ENCODE measurements around the gene FHIT.
"Not testable (repeated sequence)": the region's sequence is repeated elsewhere in the genome, so short reads cannot be mapped to it uniquely, and the experiment has no call there.

Gene FHIT

DNA sequence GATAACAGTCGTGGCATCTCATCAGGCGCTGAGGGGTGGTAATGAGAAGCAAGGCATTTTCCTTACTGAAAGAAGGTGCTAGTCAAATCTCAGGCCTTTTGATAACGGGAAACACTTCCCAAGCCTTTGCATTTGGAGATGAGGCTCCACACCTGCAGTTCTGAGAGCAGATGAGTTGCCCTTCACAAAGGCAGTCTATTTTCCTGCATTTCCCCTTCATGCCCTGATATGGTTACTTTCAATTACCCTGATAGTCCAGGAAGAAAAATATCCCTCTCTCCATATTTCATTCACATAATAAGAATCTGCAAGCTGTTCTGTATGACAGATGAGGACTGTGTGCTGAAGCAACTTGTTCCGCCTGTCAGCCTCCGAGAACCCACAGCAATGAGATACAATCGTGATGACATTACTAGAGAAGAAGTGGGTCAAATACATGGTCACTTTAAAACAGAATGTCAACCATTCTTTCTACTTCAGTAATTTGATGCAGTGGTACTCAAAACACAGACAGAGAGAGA, 25.0 kb downstream of the FHIT start:
- DNase-seq: no peak

DNA sequence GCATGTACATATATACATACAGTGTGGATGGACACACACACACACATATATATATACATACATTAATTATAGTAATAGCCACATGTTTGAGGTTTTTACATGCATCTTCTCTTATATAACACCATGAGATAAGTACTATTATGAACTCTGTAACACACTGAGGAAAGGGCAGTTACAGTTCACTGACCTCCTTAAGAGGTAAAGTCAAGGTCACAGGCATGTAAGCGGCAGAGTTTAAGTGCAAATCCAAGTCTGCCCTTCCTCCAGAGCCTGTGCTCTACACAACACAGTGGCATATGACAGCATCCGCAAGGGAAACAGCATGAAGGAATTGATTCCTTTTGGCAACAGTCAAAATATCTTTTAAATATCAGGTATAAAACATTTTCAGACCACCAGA, 26.4 kb downstream of the FHIT start:
- DNase-seq: no peak

DNA sequence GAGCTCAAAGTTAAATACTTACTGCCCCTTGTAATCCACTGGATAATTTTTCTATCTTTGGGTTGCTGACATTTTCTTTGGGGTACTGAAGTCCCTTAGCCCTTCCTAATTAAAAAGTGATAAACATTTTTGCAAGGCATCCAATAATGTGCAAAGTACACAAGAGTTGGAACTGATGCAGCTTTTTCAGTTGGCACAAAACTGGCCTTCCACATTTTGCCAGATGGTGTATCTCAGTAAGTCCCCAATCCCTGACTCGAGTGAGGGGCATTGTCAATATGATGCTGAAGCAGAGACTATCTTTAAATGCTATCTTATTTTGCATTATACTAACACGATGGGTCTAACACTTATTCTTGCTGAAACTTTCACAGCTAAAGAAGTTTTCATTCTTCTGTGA, 27.8 kb downstream of the FHIT start:
- no peak for DNase-seq

DNA sequence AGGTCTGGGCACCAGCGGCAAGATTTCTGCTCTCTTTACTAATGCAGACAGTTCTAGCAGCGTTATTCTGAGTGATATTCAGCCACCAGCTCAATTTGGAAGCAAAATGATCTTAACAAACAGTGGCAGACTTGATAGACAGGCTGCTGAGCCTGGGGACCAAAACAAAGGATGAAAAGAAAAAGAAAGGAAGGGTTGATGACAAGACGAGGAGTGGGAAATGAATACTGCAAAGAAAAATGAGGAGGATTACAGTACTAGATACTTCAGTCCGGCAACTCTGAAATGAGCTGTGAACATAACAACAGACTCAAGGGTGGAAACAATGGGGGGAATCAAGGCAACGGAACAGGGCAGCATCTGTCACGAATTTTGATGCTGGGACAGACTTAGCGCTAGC, 28.8 kb downstream of the FHIT start:
- no peak for DNase-seq

DNA sequence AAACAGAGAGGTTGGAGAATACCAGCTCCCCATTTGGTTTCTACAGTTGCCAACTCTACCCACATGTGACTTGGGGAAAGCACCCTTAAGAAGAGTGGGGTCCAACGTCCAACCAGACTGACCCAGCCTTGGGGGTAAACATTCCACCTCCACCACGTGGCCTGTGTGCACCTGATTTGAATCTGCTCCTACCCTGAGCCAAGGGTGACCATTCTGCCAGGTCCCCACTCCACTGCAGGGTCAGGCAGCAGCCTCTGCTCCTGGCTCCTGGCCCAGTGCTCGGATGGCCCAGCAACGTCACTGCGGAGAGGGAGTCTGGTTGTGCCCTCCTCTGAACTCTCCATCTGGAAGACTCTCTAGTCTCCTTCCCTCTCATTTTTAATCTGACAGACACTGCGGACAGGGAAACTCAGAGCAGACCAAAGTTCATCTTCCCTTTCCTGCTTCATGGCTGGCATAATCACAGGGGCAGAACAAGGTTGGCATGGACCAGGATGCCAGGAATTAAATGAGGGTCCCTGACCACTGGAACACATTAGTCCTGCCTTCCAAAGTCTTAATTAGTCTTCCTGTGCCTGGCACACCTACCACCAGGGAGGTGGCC, 29.4 kb downstream of the FHIT start:
- DNase-seq: no peak

DNA sequence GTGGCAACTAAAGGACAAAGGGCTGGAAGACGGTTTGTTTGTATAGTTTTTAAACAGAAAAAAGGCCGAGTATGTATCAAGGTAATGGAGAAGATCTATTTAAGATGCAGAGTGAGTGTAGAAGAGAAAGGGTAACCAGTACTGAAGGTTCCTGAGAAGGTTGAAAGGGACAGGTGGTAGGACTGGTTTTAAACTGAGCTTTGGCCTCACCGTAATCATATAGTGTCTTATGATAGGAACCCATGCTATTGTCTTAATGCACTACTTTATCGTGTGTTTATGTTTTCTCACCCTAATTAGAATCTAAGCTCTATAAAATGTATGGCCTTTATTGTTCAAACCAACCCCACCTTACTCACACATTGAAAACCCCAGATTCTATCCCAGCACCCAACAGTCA, 32.7 kb downstream of the FHIT start:
- no peak for DNase-seq

DNA sequence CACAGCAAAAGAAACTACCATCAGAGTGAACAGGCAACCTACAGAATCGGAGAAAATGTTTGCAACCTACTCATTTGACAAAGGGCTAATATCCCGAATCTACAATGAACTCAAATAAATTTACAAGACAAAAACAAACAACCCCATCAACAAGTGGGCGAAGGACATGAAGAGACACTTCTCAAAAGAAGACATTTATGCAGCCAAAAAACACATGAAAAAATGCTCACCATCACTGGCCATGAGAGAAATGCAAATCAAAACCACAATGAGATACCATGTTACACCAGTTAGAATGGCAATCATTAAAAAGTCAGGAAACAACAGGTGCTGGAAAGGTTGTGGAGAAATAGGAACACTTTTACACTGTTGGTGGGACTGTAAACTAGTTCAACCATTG, 35.1 kb downstream of the FHIT start:
- DNase-seq: not testable (repeated sequence)

DNA sequence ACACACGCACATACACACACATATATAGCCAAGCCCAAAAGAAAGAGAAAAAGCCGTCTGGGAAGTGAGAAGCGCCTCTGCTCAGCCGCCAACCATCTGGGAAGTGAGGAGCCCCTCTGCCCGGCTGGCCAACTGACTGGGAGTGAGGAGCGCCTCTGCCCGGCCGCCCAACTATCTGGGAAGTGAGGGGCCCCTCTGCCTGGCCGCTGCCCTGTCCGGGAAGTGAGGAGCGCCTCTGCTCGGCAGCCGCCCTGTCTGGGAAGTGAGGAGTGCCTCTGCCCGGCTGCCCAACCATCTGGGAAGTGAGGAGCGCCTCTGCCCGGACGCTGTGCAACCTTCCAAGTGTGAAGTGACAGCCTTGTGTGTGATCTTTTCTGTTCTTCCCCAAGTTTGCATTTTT, 49.2 kb downstream of the FHIT start:
- DNase-seq: no peak

DNA sequence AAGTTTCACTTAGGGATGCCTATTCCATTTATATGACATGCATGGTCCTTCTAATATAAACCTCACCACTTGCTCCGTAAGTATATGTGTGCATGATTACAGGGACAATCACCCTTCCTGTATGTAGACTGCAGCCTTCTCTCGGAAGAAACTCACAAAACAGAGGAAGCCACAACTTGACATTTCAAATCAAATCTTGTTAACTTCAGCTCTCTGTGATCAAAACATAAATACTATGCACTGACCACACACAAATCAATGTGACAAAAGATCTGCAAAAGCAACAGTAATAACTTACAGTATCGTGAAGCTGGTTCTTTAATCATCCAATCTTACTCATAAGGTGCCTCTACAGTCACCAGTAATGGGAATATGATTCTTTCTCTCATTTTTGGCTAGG, 50.2 kb downstream of the FHIT start:
- no peak for DNase-seq

DNA sequence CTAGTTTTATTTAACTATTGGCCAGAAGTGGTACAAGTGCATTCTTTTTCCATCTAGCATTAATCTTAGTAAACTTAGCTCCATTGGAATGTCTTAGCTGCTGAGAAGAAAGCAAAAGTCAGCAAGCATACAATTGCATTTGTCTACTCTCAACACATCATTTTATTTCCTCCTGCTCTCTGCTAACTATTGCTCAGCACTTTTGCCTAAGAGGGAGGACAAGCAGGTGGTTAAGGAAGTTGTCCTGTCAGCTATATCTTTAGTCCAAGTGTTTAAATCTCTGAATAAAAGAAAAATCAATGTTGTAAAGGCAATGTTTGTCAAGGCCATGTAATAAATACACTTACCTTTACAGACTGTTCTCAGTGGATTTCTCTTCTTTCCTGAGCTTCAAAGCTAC, 51.0 kb downstream of the FHIT start:
- no peak for DNase-seq

DNA sequence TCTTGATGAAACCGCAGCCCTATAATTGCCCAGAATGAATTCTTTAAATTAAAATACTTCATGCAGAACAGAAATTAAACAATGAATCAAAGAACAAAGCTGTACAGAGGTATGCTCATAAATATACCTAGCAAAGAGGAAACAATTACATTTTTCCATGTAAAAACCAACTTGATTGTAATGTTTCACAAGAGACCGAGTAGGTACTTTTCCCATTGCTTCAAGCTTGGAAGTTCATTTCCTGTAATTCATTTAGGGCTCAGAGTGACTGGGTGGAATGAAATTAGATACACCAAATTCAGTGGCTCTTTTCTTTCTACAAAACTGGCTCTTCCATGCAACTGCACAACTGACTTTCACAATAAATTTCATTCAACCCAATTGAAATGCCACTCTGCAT, 51.4 kb downstream of the FHIT start:
- no peak for DNase-seq

DNA sequence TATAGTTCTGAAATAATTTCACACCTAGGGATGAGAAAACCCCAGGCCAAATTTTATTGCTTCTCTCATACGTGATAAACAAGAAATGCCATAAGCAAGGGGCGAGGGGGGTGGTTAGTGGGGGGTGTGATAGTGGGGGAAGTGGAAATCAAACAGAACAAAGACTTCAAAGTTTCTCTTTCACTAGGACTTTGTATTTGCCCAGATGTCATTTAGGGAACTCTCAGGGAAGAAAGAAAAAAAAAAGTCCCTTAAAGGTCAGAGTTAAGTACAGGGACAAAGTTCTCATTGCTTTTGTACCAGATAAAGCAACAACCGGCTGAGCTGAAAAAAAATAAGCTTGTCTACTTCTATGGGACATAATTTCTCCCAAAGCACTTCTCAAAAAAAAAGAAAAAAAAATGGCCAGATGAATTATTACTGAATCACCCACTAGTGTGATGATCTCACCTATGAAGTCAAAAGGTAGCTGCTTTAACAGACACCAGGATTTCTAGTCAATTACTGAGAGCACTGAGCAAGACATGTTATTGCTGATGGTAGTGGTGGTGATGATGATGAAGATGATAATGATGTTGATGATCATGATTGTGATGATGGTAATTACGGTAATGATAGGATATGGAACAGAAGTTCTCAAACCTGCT, 56.2 kb downstream of the FHIT start:
- DNase-seq: no peak

DNA sequence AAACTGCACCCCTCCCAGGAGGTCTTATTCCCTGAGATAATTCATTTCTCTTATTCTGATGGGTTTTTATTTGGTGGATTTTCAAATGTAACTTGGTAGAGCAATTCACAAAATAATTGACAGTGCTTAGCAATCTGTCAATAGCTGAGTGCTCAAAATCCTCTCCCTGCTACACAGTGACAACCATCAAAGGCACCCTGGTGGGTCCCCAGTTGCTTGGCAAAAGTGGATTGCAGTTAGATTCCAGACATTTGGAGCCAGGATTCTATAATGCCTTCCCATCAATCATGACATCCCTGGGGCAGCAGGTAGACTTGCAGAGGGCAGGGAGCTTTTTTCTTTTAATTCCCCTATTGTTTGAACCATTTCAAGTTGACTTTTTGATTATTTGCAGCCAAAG, 59.0 kb downstream of the FHIT start:
- no peak for DNase-seq

DNA sequence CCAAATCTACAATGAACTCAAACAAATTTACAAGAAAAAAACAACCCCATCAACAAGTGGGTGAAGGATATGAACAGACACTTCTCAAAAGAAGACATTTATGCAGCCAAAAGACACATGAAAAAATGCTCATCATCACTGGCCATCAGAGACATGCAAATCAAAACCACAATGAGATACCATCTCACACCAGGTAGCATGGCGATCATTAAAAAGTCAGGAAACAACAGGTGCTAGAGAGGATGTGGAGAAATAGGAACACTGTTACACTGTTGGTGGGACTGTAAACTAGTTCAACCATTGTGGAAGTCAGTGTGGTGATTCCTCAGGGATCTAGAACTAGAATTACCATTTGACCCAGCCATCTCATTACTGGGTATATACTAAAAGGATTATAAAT, 61.0 kb downstream of the FHIT start:
- DNase-seq: not testable (repeated sequence)

DNA sequence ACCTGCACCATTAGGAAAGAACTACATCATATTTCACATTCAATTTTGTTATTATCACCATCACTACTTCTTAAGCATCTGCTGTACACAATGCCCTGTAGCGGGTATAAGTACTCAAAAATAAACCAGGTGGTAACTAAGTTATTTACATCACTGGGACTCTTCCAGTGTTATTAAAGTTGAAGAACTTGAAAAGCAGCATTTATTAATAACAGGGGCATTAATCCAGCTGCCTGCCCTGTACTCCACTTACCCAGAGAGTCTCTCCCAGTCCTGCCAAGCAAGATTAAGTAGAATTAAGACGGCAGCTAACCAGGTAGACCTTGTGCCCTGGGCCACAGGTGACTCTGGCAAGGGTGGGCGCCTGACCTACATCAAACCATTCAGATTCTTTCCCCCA, 65.2 kb downstream of the FHIT start:
- no peak for DNase-seq

DNA sequence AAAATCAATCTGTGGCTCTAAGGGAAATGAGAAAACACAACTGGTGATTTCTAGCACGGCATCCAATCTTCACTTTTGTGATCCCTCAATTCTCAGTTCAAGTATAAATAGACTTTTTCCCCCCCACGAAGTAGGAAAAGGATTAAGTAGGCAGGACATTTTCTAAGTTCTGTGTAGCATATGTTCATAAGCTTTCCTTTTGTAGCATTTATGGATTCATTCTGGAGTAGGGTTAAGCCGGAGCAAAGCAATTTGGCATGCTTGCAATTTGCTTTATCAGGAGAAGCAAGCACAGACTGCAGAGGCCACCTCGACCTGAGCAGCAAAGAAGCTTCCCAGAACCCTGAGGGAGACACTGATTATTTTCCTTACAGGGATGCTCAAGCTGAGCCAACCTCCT, 66.3 kb downstream of the FHIT start:
- DNase-seq: no peak

DNA sequence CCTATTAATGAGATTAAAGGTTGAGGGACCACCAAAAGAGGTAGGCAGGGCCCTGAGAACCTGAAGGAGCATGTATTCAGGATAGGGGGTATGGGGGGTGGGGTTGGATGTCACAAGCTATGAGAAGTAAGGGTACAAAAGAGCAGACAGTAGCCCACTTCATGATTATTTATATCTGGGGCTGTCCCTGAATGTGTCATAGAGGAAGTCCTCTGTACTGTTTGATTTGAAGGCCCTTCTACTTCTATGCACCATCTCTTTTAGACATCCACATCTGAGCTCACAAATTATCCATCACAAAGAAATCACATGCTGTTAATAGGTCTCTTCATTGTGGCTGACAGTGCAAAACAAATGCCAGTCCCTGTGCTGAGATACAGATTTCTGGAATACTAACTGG, 68.6 kb downstream of the FHIT start:
- no peak for DNase-seq

DNA sequence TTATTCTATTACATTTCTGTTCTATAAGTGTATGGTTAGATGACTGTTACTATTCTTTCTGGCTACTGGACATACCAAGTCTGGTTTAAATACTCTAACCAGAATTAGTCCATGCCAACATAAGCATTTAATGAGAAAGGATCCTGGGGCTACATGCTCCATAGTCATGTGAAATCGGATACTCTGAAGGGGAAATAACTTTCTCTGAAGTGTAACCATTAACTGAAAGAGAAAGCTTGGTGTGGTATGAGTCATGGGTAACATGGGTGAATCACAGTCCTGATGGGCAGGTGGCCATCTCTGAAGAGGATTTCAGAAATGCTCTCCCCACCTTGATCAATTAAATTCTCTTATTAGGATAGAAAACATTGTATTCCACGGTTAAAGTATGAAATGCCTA, 69.4 kb downstream of the FHIT start:
- DNase-seq: peak; percentile 32

DNA sequence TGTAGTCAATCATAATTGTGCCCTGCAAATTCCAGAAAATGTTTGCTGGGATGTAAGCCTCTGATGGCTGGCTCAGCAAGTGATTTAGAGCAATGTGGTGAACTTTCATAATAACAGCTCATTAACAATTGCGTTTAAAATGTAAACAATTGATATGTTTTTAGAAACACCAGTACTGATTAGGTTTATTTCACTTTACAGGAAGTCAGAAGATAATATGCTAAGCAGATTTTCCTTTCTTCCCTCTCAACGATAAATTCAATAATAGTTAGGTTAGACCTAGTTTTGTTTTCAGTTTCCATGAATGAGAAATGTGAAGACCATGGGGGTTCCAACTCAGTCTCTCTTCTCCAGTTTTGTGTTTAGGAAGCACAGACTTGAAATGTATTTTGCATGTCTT, 71.0 kb downstream of the FHIT start:
- DNase-seq: no peak

DNA sequence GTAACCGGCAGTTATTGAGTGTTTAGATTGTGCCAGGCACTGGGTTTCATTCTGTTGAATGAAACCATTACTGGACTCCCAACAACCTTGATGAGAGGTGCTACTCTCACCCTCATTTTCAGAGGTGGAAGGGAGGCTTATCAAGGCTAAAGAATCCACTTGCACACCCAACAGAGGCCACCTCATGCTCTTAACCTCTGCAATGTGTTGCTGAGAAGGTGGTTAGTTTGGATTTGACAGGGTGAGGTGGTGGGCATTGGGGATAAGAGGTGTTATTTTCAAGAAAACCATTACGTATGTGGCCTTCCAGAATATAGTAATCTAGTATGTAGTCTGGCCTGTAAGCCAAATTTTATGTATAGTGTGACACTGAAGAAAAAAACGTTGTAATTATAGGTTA, 73.1 kb downstream of the FHIT start:
- no peak for DNase-seq

DNA sequence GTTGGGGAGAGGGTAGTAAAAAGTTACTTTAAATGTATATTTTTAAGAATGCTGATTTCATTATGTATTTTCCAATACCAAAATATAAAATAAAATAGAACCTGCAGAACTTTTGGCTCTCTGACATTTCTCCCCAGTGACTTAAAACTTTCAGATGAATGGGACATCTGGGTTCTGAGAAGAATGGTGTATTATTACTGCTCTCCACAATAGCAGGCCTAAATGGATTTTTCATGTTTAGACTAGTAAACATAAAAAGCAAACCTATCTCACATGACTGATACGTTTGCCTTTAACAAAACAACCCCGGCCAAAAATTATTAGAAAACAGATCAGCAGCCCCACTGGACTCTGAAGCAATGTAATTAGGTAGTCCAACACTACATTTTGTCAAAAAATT, 73.8 kb downstream of the FHIT start:
- DNase-seq: no peak

DNA sequence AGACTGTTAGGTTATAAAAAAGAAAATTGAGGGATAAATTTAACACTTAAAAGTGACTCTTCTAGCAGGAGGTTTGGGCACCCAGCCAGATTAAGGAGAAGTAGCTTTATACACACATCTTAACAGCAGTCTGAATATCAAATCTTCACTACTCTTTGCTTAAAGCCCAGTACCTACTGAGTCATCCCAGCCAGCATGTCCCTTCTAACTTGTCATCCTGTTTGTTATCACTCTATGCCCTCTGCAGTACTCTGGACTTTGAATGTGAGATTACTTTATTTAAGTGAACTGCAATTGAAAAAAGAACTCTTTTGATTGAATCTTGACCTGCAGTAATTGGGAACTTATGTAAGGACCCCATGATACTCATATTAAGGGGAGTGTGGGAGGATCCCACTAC, 77.6 kb downstream of the FHIT start:
- no peak for DNase-seq

DNA sequence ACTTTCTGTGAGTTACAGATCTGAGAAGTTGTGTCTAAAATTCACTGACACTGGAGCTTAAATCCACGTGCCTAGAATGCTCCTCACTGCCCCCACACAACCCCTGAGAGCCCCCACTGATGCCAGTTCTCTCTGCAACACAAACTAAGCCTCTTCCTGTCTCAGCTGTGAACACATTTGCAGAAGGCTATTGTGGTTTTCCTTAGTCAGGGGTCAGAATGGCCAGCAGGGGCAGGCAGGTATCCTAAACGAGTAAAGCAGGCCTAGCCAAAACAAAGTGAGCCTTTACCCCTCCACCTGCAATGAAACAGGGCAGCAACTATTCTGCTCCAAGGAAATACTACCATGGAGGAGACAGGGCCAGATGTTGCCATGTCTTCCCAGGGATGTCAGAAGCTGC, 78.6 kb downstream of the FHIT start:
- DNase-seq: no peak

DNA sequence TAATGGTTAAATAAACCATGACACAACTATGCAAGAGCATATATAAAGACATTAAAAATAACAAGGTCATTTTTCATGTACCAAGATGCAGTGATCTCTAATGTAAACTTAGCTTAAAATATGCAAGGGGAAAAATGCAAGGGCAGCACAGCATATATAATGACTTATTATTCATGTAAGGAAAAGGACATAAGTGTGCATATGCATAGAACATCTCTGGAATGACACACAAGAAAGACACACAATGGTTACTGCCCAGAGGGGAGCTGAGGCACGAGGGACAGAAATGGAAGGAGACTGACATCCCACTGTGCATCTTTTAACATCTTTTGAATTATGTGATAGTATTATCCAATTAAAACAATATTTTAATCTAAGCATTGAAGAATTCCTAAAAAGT, 79.0 kb downstream of the FHIT start:
- DNase-seq: no peak

DNA sequence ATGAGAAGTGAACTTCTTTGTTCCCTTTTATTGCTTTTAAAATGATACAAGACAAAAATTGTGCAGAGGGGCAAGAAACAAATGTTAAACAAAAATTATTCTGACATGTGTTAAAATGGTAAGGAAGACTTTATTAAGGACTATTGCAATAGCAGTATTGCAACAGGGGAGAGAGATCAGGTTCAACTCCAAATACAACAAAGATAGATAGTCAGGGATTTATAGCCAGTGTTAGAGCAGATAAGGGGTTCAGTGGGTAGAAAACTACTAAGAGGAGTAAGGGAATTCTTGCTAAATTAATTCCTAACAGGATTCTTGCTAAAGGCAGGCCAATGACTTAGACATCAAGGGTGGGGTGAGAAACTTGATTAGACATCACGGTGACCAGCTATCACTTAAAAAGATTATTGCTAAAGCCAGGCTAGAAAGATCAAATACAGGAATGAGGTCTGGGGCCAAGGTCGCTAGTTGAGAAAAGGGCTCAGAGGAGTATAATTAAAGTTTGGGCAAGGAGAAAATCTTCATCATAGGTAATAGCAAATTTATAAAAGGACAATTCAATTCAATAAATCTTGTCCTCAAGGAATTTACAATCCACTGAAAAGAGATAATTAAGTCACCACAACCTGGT, 81.5 kb downstream of the FHIT start:
- no peak for DNase-seq

Data from NCI-H2029 treated with DMSO at 0.1 percent for 48 hours (cell line).